Loucy (cell line): ENCODE data around the gene HDGFL2.
"Not testable (repeated sequence)": the region's sequence is repeated elsewhere in the genome, so short reads cannot be mapped to it uniquely, and the experiment has no call there.

Experiments
- H2AFZ ChIP-seq: fragments of 200-600 bp; sonication (generic); 2 replicates; pipeline ENCODE4 v1.6.0; 2016; ENCODE audit warnings: antibody characterized with exemption, mild to moderate bottlenecking, low read length, moderate library complexity
- H3F3A ChIP-seq: fragments of 200-600 bp; 2 replicates; pipeline ENCODE4 v1.6.0; 2016; ENCODE audit warnings: antibody characterized with exemption, low read depth, mild to moderate bottlenecking
- H3K27me3 ChIP-seq: fragments of 200-600 bp; sonication (generic); 2 replicates; pipeline ENCODE4 v1.6.1; 2014; ENCODE audit warnings: low read length, mild to moderate bottlenecking; ENCODE audit not compliant: insufficient read depth, poor library complexity, severe bottlenecking
- H3K36me3 ChIP-seq: fragments of 200-600 bp; sonication (generic); 2 replicates; pipeline ENCODE4 v1.6.1; 2016; ENCODE audit warnings: low read length; ENCODE audit not compliant: insufficient read depth
- H3K4me1 ChIP-seq: fragments of 200-600 bp; sonication (generic); 2 replicates; pipeline ENCODE4 v1.5.1; 2014; ENCODE audit warnings: low read length, mild to moderate bottlenecking; ENCODE audit not compliant: insufficient read depth, poor library complexity, severe bottlenecking
- H3K4me2 ChIP-seq: fragments of 200-600 bp; sonication (generic); 2 replicates; pipeline ENCODE4 v1.6.0; 2014; ENCODE audit warnings: antibody characterized with exemption, low read length, low read depth, mild to moderate bottlenecking; ENCODE audit not compliant: poor library complexity, severe bottlenecking
- H3K4me3 ChIP-seq: fragments of 200-600 bp; sonication (generic); 2 replicates; pipeline ENCODE4 v1.5.1; 2014; ENCODE audit warnings: low read length, mild to moderate bottlenecking, mixed read lengths; ENCODE audit not compliant: poor library complexity, severe bottlenecking
- H3K79me2 ChIP-seq: fragments of 200-600 bp; sonication (generic); 2 replicates; pipeline ENCODE4 v1.6.1; 2014; ENCODE audit warnings: low read length; ENCODE audit not compliant: insufficient read depth
- H3K9ac ChIP-seq: fragments of 200-600 bp; sonication (generic); 2 replicates; pipeline ENCODE4 v1.6.0; 2014; ENCODE audit warnings: mild to moderate bottlenecking, low read depth, low read length, moderate library complexity; ENCODE audit not compliant: poor library complexity, severe bottlenecking
- H3K9me2 ChIP-seq: fragments of 200-600 bp; sonication (generic); replicated peaks from 2 replicates; pipeline ENCODE4 v1.6.1; 2016; ENCODE audit warnings: low read depth, low read length, mixed read lengths
- H3K9me3 ChIP-seq: fragments of 200-600 bp; sonication (generic); 2 replicates; pipeline ENCODE4 v1.6.1; 2014; ENCODE audit warnings: mild to moderate bottlenecking, antibody characterized with exemption, low read length, low read depth; ENCODE audit not compliant: insufficient read depth
- H4K20me1 ChIP-seq: fragments of 200-600 bp; sonication (generic); 2 replicates; pipeline ENCODE4 v1.6.0; 2014; ENCODE audit warnings: antibody characterized with exemption, low read length, mild to moderate bottlenecking; ENCODE audit not compliant: insufficient read depth, poor library complexity, severe bottlenecking
- CTCF ChIP-seq: fragments of 200-600 bp; sonication (generic); conservative IDR thresholded peaks from 2 replicates; pipeline ENCODE4 v1.5.1; 2014; ENCODE audit warnings: mild to moderate bottlenecking, antibody characterized with exemption, low read length
- EZH2phosphoT487 ChIP-seq: fragments of 200-600 bp; IDR thresholded peaks from 2 replicates; pipeline ENCODE4 v1.6.1; 2018; ENCODE audit warnings: antibody characterized with exemption, mild to moderate bottlenecking, moderate library complexity, borderline replicate concordance

The HDGFL2 gene

GRCh38 chr19:4539169-4539692, 67.1 kb downstream of the HDGFL2 start:
- Histone ChIP-seq H3K4me2 (peak overlapping the region; percentile 82), H3K9ac (peak overlapping the region; percentile 30), H3K4me3 (no peak overlapping the region), H3K27me3 (no peaks in the 10 kb centered on the region), H4K20me1 (no peaks in the 10 kb centered on the region), H3K9me2 (no peaks in the 10 kb centered on the region), H3K4me1 (peaks cover 10% of the 10 kb centered on the region), H2AFZ (no peak overlapping the region), H3K79me2 (no peaks in the 10 kb centered on the region), H3K36me3 (no peaks in the 10 kb centered on the region), H3K9me3 (0 out of 2 replicates have a peak, but pooled peaks cover 3% of the 10 kb centered on the region), H3F3A (no peaks in the 10 kb centered on the region)
- TF ChIP-seq CTCF = no peak

DNA sequence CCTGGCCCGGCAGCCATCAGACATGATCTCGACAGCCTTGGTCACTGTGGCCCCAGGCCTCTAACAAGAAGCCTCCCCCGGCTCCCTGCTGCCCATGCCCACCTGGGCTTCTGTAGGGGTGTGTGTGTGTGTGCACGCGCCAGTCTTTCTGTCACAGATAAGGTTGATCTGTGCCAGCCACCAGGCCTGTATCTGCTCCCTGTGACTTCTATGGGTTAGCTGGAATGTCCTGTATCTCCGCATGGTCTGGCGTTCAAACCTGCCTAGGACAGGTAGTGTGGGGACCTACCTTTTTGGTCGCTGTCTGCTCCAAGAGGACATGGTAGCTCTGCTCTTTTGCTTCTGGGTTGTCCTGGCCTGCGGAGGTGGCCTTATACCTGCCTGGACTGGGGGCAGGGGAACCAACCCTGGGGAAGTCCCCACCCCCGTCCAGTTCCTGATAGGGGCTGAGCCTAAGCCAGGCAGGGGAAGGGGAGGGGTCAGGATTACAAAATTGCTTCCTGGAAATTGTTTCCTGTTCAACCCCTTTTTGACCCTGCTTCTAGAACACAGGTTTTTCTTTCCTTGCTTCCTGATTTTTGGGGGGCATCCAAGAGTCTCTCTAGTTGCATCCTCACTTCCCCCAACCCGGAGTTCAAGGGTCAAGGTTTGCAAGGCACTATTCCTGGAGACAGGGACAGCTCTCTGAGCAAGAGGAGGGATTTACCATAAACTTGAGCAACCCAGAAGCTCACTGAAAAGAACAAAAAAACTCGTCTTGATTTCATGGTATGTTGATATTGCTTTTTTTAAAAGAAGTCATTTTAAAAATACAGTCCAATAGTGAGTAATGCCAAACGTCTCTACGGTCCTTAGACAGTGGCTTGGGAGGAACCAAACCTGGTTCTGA, 67.8 kb downstream of the HDGFL2 start, which contains the start of gene LRG1:
Gene LRG1 (minus strand): TSS at position 344 of the 889 bp plus-strand sequence. CDS start 23 bp downstream, at position 321.
- Histone ChIP-seq H2AFZ (peak within 1 kb of the TSS; percentile 92), H3K4me3 (peak within 1 kb of the TSS; percentile 66), H3K27me3 (no peaks in the 10 kb centered on the region)

DNA sequence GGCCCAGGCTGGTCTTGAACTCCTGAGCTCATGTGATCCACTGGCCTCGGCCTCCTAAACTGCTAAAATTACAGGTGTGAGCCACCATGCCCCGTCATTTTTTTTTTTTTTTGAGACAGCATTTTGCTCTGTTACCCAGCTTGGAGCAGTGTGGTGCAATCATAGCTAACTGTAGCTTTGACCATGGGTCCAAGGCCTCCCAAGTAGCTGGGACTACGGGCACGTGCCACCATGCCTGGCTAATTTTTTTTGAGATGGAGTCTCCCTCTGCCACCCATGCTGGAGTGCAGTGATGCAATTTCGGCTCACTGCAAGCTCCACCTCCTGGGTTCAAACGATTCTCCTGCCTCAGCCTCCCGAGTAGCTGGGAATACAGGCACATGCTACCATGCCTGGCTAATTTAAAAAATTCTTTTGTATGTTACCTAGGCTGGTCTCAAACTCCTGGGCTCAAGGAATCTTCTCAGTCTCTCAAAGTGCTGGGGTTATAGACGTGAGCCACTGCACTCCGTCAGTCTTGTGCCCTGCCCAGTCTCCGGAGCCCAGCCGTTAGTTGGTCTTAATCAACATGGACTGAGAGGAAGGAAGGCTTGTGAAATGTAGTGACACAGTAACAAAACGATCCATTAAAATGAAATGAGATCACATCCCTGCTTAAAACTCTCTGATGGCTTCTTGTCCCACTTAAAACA, 69.2 kb downstream of the HDGFL2 start:
- Histone ChIP-seq H3K27me3 (no peaks in the 10 kb centered on the region), H4K20me1 (no peaks in the 10 kb centered on the region), H3K4me2 (no peak overlapping the region), H3K79me2 (no peaks in the 10 kb centered on the region), H3K9me3 (0 out of 2 replicates have a peak, but pooled peaks cover 3% of the 10 kb centered on the region), H3K4me3 (no peak overlapping the region), H3K9ac (no peak overlapping the region), H3K36me3 (no peaks in the 10 kb centered on the region), H3K9me2 (no peaks in the 10 kb centered on the region), H3K4me1 (peaks cover 10% of the 10 kb centered on the region), H2AFZ (no peak overlapping the region), H3F3A (no peaks in the 10 kb centered on the region)
- TF ChIP-seq EZH2phosphoT487 (no peak), CTCF (no peak)

More for the DNA sequence above, 67.8 kb downstream of the HDGFL2 start, which contains the start of gene LRG1:
- 0 out of 2 replicates have a peak, but pooled peaks cover 3% of the 10 kb centered on the region for H3K9me3 ChIP-seq
- no peaks in the 10 kb centered on the region for H3K9me2 ChIP-seq
- H3K36me3 ChIP-seq = no peaks in the 10 kb centered on the region
- H3K4me1 ChIP-seq = peaks cover 10% of the 10 kb centered on the region
- H3K9ac ChIP-seq = peak within 1 kb of the TSS; percentile 30
- TF ChIP-seq CTCF (no peak), EZH2phosphoT487 (no peak)
- peak within 1 kb of the TSS; percentile 82 for H3K4me2 ChIP-seq
- H3K79me2 ChIP-seq = no peaks in the 10 kb centered on the region
- H4K20me1 ChIP-seq = no peaks in the 10 kb centered on the region
- H3F3A ChIP-seq = no peaks in the 10 kb centered on the region

DNA sequence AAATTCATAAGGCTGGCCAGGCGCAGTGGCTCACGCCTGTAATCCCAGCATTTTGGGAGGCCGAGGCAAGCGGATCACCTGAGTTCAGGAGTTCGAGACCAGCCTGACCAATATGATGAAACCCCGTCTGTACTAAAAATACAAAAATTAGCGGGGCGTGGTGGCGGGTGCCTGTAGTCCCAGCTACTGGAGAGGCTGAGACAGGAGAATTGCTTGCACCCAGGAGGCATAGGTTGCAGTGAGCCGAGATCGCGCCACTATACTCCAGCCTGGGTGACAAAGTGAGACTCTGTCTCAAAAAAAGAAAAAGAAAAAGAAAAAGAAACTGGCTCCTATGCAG, 69.7 kb downstream of the HDGFL2 start:
- H2AFZ ChIP-seq, H3K9ac ChIP-seq, H3K4me2 ChIP-seq, H3K9me2 ChIP-seq, H3K36me3 ChIP-seq, H3K4me3 ChIP-seq, H3K9me3 ChIP-seq, H3K79me2 ChIP-seq, H4K20me1 ChIP-seq, H3F3A ChIP-seq, H3K27me3 ChIP-seq: not testable (repeated sequence)
- H3K4me1 ChIP-seq = peaks cover 10% of the 10 kb centered on the region
